Mesothelial cell of epicardium (in vitro differentiated cells): Measurements from ENCODE around the gene TMEM198. TPM values are rescaled to one million over a fixed set of nuclear protein-coding genes. Genes with fewer than 3 reads are reported as not detected.

Experiments
- DNase-seq, 2 experiments: peaks; one replicate each; pipeline ENCODE4 v3.0.0; 2021; ENCODE audit warnings: low spot score in 2 of 2; ENCODE audit not compliant: unreplicated experiment in 2 of 2
- H3K27ac Mint-ChIP-seq: 2 replicates; pipeline ENCODE4 v1.8.0; 2021; ENCODE audit warnings: mixed read lengths
- H3K27me3 Mint-ChIP-seq: 2 replicates; pipeline ENCODE4 v1.8.0; 2021; ENCODE audit warnings: low read depth, mixed read lengths
- H3K36me3 Mint-ChIP-seq: 2 replicates; pipeline ENCODE4 v1.8.0; 2021; ENCODE audit warnings: mixed read lengths
- H3K4me1 Mint-ChIP-seq: 2 replicates; pipeline ENCODE4 v1.8.0; 2021; ENCODE audit warnings: mixed read lengths
- H3K4me3 Mint-ChIP-seq: 2 replicates; pipeline ENCODE4 v1.8.0; 2021; ENCODE audit warnings: mild to moderate bottlenecking, moderate library complexity, mixed read lengths
- H3K9me3 Mint-ChIP-seq: 2 replicates; pipeline ENCODE4 v1.8.0; 2021; ENCODE audit warnings: mixed read lengths
- total RNA-seq: library from RNA; stranded (reverse); gene quantifications from 3 replicates; pipeline ENCODE4 v1.2.1, GENCODE V29; 2021
- TF ChIP-seq, protein P1 (sequence below): fragments of 200-600 bp; sonication (generic); IDR thresholded peaks from one replicate; pipeline ENCODE4 v1.5.0; 2021; ENCODE audit warnings: antibody characterized with exemption; ENCODE audit not compliant: unreplicated experiment

The TMEM198 gene
- total RNA-seq, 1 donor from 2014 or later, result 4.0 TPM

DNA sequence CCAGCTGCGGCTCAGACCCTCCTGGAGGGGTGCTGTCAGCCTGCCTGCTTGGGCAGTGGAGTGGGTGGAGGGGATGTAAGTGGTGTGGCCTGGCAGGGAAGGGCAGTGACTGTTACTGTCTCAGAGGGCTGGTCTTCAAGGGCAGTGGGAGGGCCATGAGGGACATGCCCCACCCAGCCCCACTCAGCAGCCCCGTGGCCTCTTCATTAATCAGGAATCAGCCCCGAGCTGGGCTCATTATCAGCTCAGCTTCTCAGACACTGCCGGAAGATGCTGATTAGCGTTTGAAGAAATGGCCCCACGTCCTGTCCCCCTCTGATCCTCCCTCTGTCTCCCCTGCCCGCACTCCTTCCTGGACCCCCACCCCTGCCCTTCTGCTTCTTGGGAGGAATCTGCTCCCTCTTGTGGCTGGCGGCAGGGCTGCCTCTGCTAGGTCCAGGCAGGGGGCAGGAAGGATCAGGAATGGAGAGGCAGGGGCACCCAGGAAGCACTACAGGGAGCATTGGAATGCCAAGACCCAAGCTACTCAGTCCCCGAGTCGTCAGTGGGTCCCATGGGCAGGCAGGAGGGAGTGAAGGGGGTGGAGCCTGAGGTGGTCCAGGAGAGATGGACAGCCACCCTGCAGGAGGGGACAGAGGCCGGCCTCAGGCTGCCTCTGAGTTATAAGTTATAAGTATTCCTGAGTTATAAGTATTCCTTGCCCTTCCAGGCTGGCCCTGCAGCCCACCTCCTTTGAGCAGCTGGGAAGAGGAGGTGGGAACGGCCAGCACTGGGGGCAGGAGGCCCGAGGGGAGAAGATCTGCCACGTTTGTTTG lies 22.6 kb upstream of the TMEM198 start:
- Mint-ChIP-seq H3K27me3 (peaks cover 63% of the 10 kb centered on the region), H3K36me3 (no peaks in the 10 kb centered on the region), H3K4me1 (peaks cover 51% of the 10 kb centered on the region), H3K9me3 (no peaks in the 10 kb centered on the region), H3K4me3 (peak overlapping the region; percentile 50), H3K27ac (peak overlapping the region; percentile 40)
- DNase-seq, result no peak
- TF ChIP-seq, protein P1, sequence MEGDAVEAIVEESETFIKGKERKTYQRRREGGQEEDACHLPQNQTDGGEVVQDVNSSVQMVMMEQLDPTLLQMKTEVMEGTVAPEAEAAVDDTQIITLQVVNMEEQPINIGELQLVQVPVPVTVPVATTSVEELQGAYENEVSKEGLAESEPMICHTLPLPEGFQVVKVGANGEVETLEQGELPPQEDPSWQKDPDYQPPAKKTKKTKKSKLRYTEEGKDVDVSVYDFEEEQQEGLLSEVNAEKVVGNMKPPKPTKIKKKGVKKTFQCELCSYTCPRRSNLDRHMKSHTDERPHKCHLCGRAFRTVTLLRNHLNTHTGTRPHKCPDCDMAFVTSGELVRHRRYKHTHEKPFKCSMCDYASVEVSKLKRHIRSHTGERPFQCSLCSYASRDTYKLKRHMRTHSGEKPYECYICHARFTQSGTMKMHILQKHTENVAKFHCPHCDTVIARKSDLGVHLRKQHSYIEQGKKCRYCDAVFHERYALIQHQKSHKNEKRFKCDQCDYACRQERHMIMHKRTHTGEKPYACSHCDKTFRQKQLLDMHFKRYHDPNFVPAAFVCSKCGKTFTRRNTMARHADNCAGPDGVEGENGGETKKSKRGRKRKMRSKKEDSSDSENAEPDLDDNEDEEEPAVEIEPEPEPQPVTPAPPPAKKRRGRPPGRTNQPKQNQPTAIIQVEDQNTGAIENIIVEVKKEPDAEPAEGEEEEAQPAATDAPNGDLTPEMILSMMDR, result peak; percentile 59

DNA sequence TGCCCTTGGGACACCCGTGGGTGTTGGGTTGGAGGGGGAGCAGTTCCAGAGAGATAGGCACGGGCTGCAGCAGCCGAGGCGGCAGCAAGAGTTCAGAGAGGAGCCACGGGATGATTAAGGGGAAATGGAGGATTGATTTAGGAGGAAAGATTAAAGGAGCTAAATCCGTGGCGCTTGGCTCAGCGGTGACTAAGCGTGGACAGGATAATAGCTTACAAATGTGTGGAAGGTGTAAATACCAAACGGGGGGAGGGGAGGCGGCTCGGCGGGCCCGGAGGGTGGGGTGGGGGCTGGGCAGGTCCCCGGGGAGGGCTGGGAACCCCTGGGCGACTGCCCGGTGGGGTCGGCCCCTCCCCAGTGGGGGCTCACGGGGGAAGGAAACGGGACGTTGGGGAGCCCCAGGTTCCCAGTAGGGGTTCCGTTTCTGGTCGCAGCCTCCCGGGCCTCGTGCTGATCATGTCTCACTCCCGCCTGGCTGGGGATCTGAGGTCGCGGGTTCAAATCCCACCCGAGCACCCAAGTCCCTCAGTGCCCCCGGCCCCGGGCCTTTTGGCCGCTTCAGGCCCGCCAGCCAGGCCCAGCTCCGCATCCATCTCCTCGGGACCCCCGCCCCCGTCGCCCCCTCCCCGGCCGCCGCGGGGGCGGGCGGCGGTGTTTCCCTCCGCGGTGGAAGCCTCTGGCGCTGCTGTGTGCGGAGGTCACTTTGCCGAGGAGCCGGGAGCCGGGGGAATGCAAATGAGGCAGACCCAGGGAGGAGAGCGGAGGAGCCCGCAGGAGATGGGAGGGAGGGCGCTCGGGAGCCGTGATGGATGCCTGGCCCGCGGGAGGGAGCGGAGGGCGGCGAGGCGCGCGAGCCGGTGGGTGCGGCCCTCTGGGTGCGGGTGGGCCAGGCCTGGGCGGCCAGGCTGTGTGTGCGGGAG lies 21.5 kb upstream of the TMEM198 start:
- Mint-ChIP-seq H3K27me3 (peaks cover 63% of the 10 kb centered on the region), H3K9me3 (no peaks in the 10 kb centered on the region), H3K4me3 (peak overlapping the region; percentile 50), H3K4me1 (peaks cover 58% of the 10 kb centered on the region), H3K27ac (peak overlapping the region; percentile 28), H3K36me3 (no peaks in the 10 kb centered on the region)
- TF ChIP-seq, protein P1, result no peak
- DNase-seq, result peak in 1 of 2 experiments; percentile 78

DNA sequence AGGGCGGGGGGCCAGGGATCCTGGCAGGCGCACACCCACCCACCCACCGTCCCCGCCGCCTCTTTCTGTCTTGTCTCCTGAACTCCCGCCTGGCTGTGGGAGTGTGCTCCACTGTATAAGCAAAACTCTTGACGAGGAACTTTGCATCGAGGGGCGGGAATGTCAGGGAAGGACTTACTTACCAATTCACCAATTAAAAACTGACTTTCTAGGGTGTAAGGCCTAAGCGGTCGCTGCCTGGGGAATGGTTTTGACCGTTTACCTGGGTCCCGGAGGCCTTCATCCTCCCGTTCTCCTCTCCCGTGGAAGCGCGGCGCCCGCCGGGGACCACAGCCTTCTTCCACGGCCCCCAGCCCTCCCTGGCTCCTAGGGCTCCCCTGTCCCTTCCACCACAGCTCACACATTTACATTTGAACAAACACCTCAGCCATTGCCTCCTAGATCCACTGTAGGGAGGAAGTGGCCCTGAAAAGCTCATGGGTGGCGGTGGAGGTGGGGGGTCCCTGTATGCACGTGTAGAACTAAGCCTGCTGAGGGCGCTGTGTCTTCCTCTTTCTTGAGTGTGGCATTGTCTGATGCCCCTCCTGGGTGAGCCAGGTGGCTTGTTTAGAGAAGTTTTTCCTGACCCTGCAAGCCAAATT lies 20.7 kb upstream of the TMEM198 start:
- no peak for DNase-seq
- Mint-ChIP-seq H3K36me3 (no peaks in the 10 kb centered on the region), H3K4me1 (peaks cover 50% of the 10 kb centered on the region), H3K27me3 (peaks cover 63% of the 10 kb centered on the region), H3K4me3 (no peak overlapping the region), H3K9me3 (no peaks in the 10 kb centered on the region), H3K27ac (no peak overlapping the region)
- TF ChIP-seq, protein P1, result no peak

DNA sequence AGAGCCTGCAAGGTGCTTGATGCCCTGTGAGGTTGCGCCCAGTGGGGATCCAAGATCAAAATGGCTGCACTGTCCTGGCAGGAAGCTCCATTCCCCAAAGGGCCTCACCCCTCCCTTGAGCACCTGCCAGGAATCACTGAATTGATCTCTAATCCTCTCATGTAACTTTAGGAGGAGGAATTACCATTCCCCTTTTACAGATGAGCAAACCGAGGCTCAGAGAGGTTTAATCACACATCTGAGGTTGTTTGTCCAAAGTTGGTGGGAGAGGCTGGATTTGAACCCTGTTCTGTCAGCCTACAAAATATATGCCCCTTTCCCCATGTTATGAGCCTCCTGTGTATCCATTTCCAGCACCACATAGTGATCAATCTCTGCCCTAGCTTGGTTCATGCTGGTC lies 19.0 kb upstream of the TMEM198 start:
- no peak for DNase-seq

More for the DNA sequence above, 19.0 kb upstream of the TMEM198 start:
- Mint-ChIP-seq H3K9me3 (no peaks in the 10 kb centered on the region), H3K4me1 (peaks cover 45% of the 10 kb centered on the region), H3K27me3 (peaks cover 68% of the 10 kb centered on the region), H3K36me3 (no peaks in the 10 kb centered on the region), H3K4me3 (no peak overlapping the region), H3K27ac (no peak overlapping the region)
- TF ChIP-seq, protein P1, result no peak
